Loucy (cell line): ENCODE measurements around the gene ZC4H2.

Experiments used
- H2AFZ ChIP-seq: fragments of 200-600 bp; sonication (generic); 2 replicates; pipeline ENCODE4 v1.6.0; 2016; ENCODE audit warnings: antibody characterized with exemption, mild to moderate bottlenecking, low read length, moderate library complexity
- H3F3A ChIP-seq: fragments of 200-600 bp; 2 replicates; pipeline ENCODE4 v1.6.0; 2016; ENCODE audit warnings: antibody characterized with exemption, low read depth, mild to moderate bottlenecking
- H3K27me3 ChIP-seq: fragments of 200-600 bp; sonication (generic); 2 replicates; pipeline ENCODE4 v1.6.1; 2014; ENCODE audit warnings: low read length, mild to moderate bottlenecking; ENCODE audit not compliant: insufficient read depth, poor library complexity, severe bottlenecking
- H3K36me3 ChIP-seq: fragments of 200-600 bp; sonication (generic); 2 replicates; pipeline ENCODE4 v1.6.1; 2016; ENCODE audit warnings: low read length; ENCODE audit not compliant: insufficient read depth
- H3K4me1 ChIP-seq: fragments of 200-600 bp; sonication (generic); 2 replicates; pipeline ENCODE4 v1.5.1; 2014; ENCODE audit warnings: low read length, mild to moderate bottlenecking; ENCODE audit not compliant: insufficient read depth, poor library complexity, severe bottlenecking
- H3K4me2 ChIP-seq: fragments of 200-600 bp; sonication (generic); 2 replicates; pipeline ENCODE4 v1.6.0; 2014; ENCODE audit warnings: antibody characterized with exemption, low read length, low read depth, mild to moderate bottlenecking; ENCODE audit not compliant: poor library complexity, severe bottlenecking
- H3K4me3 ChIP-seq: fragments of 200-600 bp; sonication (generic); 2 replicates; pipeline ENCODE4 v1.5.1; 2014; ENCODE audit warnings: low read length, mild to moderate bottlenecking, mixed read lengths; ENCODE audit not compliant: poor library complexity, severe bottlenecking
- H3K79me2 ChIP-seq: fragments of 200-600 bp; sonication (generic); 2 replicates; pipeline ENCODE4 v1.6.1; 2014; ENCODE audit warnings: low read length; ENCODE audit not compliant: insufficient read depth
- H3K9ac ChIP-seq: fragments of 200-600 bp; sonication (generic); 2 replicates; pipeline ENCODE4 v1.6.0; 2014; ENCODE audit warnings: mild to moderate bottlenecking, low read depth, low read length, moderate library complexity; ENCODE audit not compliant: poor library complexity, severe bottlenecking
- H3K9me2 ChIP-seq: fragments of 200-600 bp; sonication (generic); replicated peaks from 2 replicates; pipeline ENCODE4 v1.6.1; 2016; ENCODE audit warnings: low read depth, low read length, mixed read lengths
- H3K9me3 ChIP-seq: fragments of 200-600 bp; sonication (generic); 2 replicates; pipeline ENCODE4 v1.6.1; 2014; ENCODE audit warnings: mild to moderate bottlenecking, antibody characterized with exemption, low read length, low read depth; ENCODE audit not compliant: insufficient read depth
- H4K20me1 ChIP-seq: fragments of 200-600 bp; sonication (generic); 2 replicates; pipeline ENCODE4 v1.6.0; 2014; ENCODE audit warnings: antibody characterized with exemption, low read length, mild to moderate bottlenecking; ENCODE audit not compliant: insufficient read depth, poor library complexity, severe bottlenecking
- EZH2phosphoT487 ChIP-seq: fragments of 200-600 bp; IDR thresholded peaks from 2 replicates; pipeline ENCODE4 v1.6.1; 2018; ENCODE audit warnings: antibody characterized with exemption, mild to moderate bottlenecking, moderate library complexity, borderline replicate concordance
- TF ChIP-seq, protein P1 (sequence below): fragments of 200-600 bp; sonication (generic); conservative IDR thresholded peaks from 2 replicates; pipeline ENCODE4 v1.5.1; 2014; ENCODE audit warnings: mild to moderate bottlenecking, antibody characterized with exemption, low read length

ZC4H2 gene

DNA sequence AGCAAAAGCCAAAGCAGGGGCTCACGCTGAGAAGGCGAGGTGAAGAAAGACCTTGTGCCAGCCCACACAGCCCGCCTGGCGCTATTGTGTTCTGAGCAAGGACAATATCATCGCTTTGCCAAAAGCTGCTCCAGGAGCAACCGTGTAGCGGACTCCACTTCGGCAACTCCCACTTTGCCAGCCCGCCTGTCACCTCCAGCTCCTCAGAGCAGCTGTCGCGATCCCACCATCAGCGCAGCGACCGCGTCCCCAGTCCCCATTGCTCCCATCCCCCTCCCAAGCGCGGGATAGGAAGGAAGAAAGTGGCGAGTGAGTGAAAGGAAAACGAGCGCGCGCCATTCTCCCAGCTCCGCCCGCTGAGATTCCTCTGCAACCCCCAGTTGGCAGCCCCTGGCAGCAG lies 759 bp downstream of the ZC4H2 start:
- peak overlapping the region; percentile 96 for H3K4me3 ChIP-seq
- no peaks in the 10 kb centered on the region for H4K20me1 ChIP-seq
- H3K9me2 ChIP-seq = no peaks in the 10 kb centered on the region
- H3K27me3 ChIP-seq = no peaks in the 10 kb centered on the region
- H3K9ac ChIP-seq = peak overlapping the region; percentile 75
- H2AFZ ChIP-seq = peak overlapping the region; percentile 95
- H3K4me1 ChIP-seq = peaks cover 12% of the 10 kb centered on the region
- H3K36me3 ChIP-seq = no peaks in the 10 kb centered on the region
- no peaks in the 10 kb centered on the region for H3F3A ChIP-seq
- no peaks in the 10 kb centered on the region; the same call in 1 of the 2 replicates for H3K9me3 ChIP-seq
- peak overlapping the region; percentile 84 for H3K4me2 ChIP-seq
- TF ChIP-seq, protein P1, sequence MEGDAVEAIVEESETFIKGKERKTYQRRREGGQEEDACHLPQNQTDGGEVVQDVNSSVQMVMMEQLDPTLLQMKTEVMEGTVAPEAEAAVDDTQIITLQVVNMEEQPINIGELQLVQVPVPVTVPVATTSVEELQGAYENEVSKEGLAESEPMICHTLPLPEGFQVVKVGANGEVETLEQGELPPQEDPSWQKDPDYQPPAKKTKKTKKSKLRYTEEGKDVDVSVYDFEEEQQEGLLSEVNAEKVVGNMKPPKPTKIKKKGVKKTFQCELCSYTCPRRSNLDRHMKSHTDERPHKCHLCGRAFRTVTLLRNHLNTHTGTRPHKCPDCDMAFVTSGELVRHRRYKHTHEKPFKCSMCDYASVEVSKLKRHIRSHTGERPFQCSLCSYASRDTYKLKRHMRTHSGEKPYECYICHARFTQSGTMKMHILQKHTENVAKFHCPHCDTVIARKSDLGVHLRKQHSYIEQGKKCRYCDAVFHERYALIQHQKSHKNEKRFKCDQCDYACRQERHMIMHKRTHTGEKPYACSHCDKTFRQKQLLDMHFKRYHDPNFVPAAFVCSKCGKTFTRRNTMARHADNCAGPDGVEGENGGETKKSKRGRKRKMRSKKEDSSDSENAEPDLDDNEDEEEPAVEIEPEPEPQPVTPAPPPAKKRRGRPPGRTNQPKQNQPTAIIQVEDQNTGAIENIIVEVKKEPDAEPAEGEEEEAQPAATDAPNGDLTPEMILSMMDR = no peak
- no peak for TF ChIP-seq EZH2phosphoT487
- peaks cover 32% of the 10 kb centered on the region; the same call in 1 of the 2 replicates for H3K79me2 ChIP-seq

DNA sequence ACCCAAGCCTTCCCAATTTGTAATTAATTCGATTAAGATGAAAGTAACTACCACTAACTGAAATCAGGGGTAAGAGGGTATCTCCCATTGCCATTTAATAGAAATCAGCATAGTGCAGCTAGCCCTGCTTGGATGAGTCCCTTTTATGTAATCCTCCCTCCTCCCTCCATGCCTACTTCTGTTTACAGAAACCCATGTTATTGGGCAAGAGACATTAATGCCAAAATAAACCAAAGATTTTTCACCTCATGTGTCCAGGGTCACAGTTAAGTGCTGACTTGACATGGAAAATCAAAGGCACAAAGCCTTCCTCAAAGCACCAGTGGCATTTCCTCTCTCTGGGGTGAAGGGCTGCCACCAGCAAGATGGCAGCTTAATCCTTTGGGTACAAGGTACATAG lies 50.8 kb downstream of the ZC4H2 start:
- no peaks in the 10 kb centered on the region for H3K9me3 ChIP-seq
- H3K36me3 ChIP-seq = no peaks in the 10 kb centered on the region

DNA sequence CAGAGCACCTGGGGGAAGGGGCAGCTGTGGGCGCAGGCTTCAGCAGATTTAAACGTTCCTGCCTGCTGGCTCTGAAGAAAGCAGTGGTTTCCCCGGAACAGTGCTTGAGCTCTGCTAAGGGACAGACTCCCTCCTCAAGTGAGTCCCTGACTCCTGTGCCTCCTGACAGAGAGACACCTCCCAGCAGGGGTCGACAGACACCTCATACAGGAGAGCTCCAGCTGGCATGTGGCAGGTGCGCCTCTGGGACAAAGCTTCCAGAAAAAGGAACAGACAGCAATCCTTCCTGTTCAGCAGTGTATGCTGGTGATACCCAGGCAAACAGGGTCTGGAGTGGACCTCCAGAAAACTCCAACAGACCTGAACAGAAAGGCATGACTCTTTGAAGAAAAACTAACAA lies 68.1 kb downstream of the ZC4H2 start:
- Histone ChIP-seq H3K36me3 (no peaks in the 10 kb centered on the region), H2AFZ (no peak overlapping the region), H3K4me1 (no peaks in the 10 kb centered on the region), H3K4me3 (no peak overlapping the region), H3F3A (no peaks in the 10 kb centered on the region), H3K9me2 (no peaks in the 10 kb centered on the region), H3K79me2 (no peaks in the 10 kb centered on the region), H3K9me3 (no peaks in the 10 kb centered on the region), H3K9ac (no peak overlapping the region), H3K27me3 (no peaks in the 10 kb centered on the region), H3K4me2 (no peak overlapping the region), H4K20me1 (no peaks in the 10 kb centered on the region)
- no peak for TF ChIP-seq EZH2phosphoT487
- TF ChIP-seq, protein P1 = no peak

More for the DNA sequence above, 50.8 kb downstream of the ZC4H2 start:
- H2AFZ ChIP-seq = no peak overlapping the region
- no peaks in the 10 kb centered on the region for H3K79me2 ChIP-seq
- H3K9me2 ChIP-seq = no peaks in the 10 kb centered on the region
- no peak overlapping the region for H3K4me2 ChIP-seq
- no peaks in the 10 kb centered on the region for H3K27me3 ChIP-seq
- no peak overlapping the region for H3K9ac ChIP-seq
- no peaks in the 10 kb centered on the region for H3K4me1 ChIP-seq
- no peak for TF ChIP-seq EZH2phosphoT487
- TF ChIP-seq, protein P1 = no peak
- no peak overlapping the region for H3K4me3 ChIP-seq
- no peaks in the 10 kb centered on the region for H4K20me1 ChIP-seq
- H3F3A ChIP-seq = no peaks in the 10 kb centered on the region
